DND-41 (cell line): ENCODE results near the gene CGB3.

Experiments
- ATAC-seq: fragments of 200-7000 bp; cut with Tn5 transposase; 3 replicates; pipeline ENCODE4 v1.9.1; 2021; ENCODE audit warnings: low read depth; ENCODE audit not compliant: insufficient read depth
- DNase-seq: peaks from one replicate; pipeline ENCODE4 v3.0.0-alpha.2; 2020
- H2AFZ ChIP-seq: 2 replicates; pipeline ENCODE4 v1.6.0; 2012; ENCODE audit warnings: low read depth, low read length
- H3K27ac ChIP-seq: 2 replicates; pipeline ENCODE4 v1.5.1; 2012; ENCODE audit warnings: low read length, inconsistent platforms
- H3K27me3 ChIP-seq: fragments of 200-600 bp; sonication (generic); 2 replicates; pipeline ENCODE4 v1.6.0; 2012; ENCODE audit warnings: low read length, mild to moderate bottlenecking, inconsistent platforms; ENCODE audit not compliant: insufficient read depth, poor library complexity
- H3K36me3 ChIP-seq: 2 replicates; pipeline ENCODE4 v1.5.1; 2012; ENCODE audit warnings: low read length, inconsistent platforms; ENCODE audit not compliant: insufficient read depth
- H3K4me1 ChIP-seq: 2 replicates; pipeline ENCODE4 v1.5.1; 2012; ENCODE audit warnings: mild to moderate bottlenecking, low read length; ENCODE audit not compliant: insufficient read depth
- H3K4me2 ChIP-seq: 2 replicates; pipeline ENCODE4 v1.6.0; 2012; ENCODE audit warnings: mild to moderate bottlenecking, moderate library complexity, low read length, inconsistent platforms; ENCODE audit not compliant: insufficient read depth
- H3K4me3 ChIP-seq, 2 experiments: fragments of 200-600 bp in 1 of 2; shearing (Covaris generic) in 1 of 2; 2 replicates each; pipeline ENCODE4 v1.5.1; 2012 to 2016; ENCODE audit warnings: inconsistent platforms in 2 of 2, low read length in 2 of 2, mild to moderate bottlenecking in 2 of 2, low read depth in 1 of 2, moderate library complexity in 1 of 2
- H3K79me2 ChIP-seq: 2 replicates; pipeline ENCODE4 v1.6.0; 2012; ENCODE audit warnings: low read length, inconsistent platforms; ENCODE audit not compliant: insufficient read depth
- H3K9ac ChIP-seq: 2 replicates; pipeline ENCODE4 v1.6.0; 2012; ENCODE audit warnings: low read depth, mild to moderate bottlenecking, inconsistent platforms, low read length, moderate library complexity
- H3K9me3 ChIP-seq: 2 replicates; pipeline ENCODE4 v1.5.1; 2012; ENCODE audit warnings: low read length, moderate library complexity, mild to moderate bottlenecking, inconsistent platforms; ENCODE audit not compliant: insufficient read depth, severe bottlenecking
- H4K20me1 ChIP-seq: 2 replicates; pipeline ENCODE4 v1.6.0; 2012; ENCODE audit warnings: low read length; ENCODE audit not compliant: insufficient read depth
- EZH2 ChIP-seq: IDR thresholded peaks from 3 replicates; pipeline ENCODE4 v1.6.1; 2012; ENCODE audit warnings: borderline replicate concordance, low read depth, mild to moderate bottlenecking, moderate library complexity, low read length, inconsistent platforms; ENCODE audit not compliant: severe bottlenecking
- TF ChIP-seq, protein P1 (sequence below): IDR thresholded peaks from 2 replicates; pipeline ENCODE4 v1.5.1; 2012; ENCODE audit warnings: borderline replicate concordance, low read length, moderate library complexity, mild to moderate bottlenecking; ENCODE audit not compliant: poor library complexity, severe bottlenecking; ENCODE audit errors: extremely low read depth

Gene CGB3

GRCh38 chr19:49014123-49014869, 9.8 kb downstream of the CGB3 start:
- H3K9me3 ChIP-seq, result no peaks in the 10 kb centered on the region
- DNase-seq, result no peak
- peaks cover 71% of the 10 kb centered on the region for H3K36me3 ChIP-seq

GRCh38 chr19:49011194-49011593, 12.9 kb downstream of the CGB3 start:
- no peak overlapping the region for H2AFZ ChIP-seq
- TF ChIP-seq, protein P1, sequence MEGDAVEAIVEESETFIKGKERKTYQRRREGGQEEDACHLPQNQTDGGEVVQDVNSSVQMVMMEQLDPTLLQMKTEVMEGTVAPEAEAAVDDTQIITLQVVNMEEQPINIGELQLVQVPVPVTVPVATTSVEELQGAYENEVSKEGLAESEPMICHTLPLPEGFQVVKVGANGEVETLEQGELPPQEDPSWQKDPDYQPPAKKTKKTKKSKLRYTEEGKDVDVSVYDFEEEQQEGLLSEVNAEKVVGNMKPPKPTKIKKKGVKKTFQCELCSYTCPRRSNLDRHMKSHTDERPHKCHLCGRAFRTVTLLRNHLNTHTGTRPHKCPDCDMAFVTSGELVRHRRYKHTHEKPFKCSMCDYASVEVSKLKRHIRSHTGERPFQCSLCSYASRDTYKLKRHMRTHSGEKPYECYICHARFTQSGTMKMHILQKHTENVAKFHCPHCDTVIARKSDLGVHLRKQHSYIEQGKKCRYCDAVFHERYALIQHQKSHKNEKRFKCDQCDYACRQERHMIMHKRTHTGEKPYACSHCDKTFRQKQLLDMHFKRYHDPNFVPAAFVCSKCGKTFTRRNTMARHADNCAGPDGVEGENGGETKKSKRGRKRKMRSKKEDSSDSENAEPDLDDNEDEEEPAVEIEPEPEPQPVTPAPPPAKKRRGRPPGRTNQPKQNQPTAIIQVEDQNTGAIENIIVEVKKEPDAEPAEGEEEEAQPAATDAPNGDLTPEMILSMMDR, result no peak
- TF ChIP-seq EZH2, result no peak
- peaks cover 85% of the 10 kb centered on the region for H3K36me3 ChIP-seq

More at GRCh38 chr19:49014123-49014869, 9.8 kb downstream of the CGB3 start:
- Histone ChIP-seq H3K4me2 (no peak overlapping the region), H3K79me2 (no peaks in the 10 kb centered on the region), H3K27ac (no peak overlapping the region), H4K20me1 (peaks cover 22% of the 10 kb centered on the region; the same call in 1 of the 2 replicates), H3K4me3 (no peak overlapping the region), H3K4me1 (no peaks in the 10 kb centered on the region), H3K9ac (no peak overlapping the region), H3K27me3 (peaks cover 3% of the 10 kb centered on the region), H2AFZ (no peak overlapping the region)
- ATAC-seq, result no peak
- TF ChIP-seq, protein P1, result no peak
- no peak for TF ChIP-seq EZH2

GRCh38 chr19:49010453-49010852, 13.7 kb downstream of the CGB3 start:
- Histone ChIP-seq H3K27me3 (no peaks in the 10 kb centered on the region), H3K27ac (no peak overlapping the region), H3K9ac (no peak overlapping the region), H3K79me2 (no peaks in the 10 kb centered on the region), H2AFZ (no peak overlapping the region), H3K4me3 (no peak overlapping the region), H3K9me3 (no peaks in the 10 kb centered on the region), H3K36me3 (peaks cover 85% of the 10 kb centered on the region), H3K4me1 (no peaks in the 10 kb centered on the region), H4K20me1 (peaks cover 24% of the 10 kb centered on the region), H3K4me2 (no peak overlapping the region)
- DNase-seq (no peak), ATAC-seq (0 out of 3 replicates have a peak, but pooled peaks have one; percentile 16)
- no peak for TF ChIP-seq EZH2
- TF ChIP-seq, protein P1, result no peak

More at GRCh38 chr19:49011194-49011593, 12.9 kb downstream of the CGB3 start:
- Histone ChIP-seq H3K9me3 (no peaks in the 10 kb centered on the region), H4K20me1 (peaks cover 25% of the 10 kb centered on the region), H3K4me1 (no peaks in the 10 kb centered on the region), H3K79me2 (no peaks in the 10 kb centered on the region), H3K4me3 (no peak overlapping the region), H3K27me3 (no peaks in the 10 kb centered on the region), H3K27ac (no peak overlapping the region), H3K9ac (no peak overlapping the region), H3K4me2 (no peak overlapping the region)
- DNase-seq, result no peak
- ATAC-seq, result no peak
